Activated naive CD8-positive, alpha-beta T cell treated with anti-CD3 and anti-CD28 coated beads, Interleukin-2, amount 50 U/mL, for 24 hours (primary cell): Measurements from ENCODE around the gene AQP6.

Source experiments
- ATAC-seq: fragments of 150-1000 bp; cut with Tn5 transposase; one replicate; pipeline ENCODE4 v1.10.0; 2021
- DNase-seq: peaks from one replicate; pipeline ENCODE4 v3.0.0; 2021
- H3K27ac Mint-ChIP-seq: one replicate; pipeline ENCODE4 v1.8.0; 2021; ENCODE audit warnings: mild to moderate bottlenecking, mixed read lengths
- H3K27me3 Mint-ChIP-seq: one replicate; pipeline ENCODE4 v1.8.0; 2021; ENCODE audit warnings: mixed read lengths
- H3K36me3 Mint-ChIP-seq: one replicate; pipeline ENCODE4 v1.8.0; 2021; ENCODE audit warnings: low read depth, mixed read lengths
- H3K4me1 Mint-ChIP-seq: one replicate; pipeline ENCODE4 v1.8.0; 2021; ENCODE audit warnings: mixed read lengths
- H3K4me3 Mint-ChIP-seq: one replicate; pipeline ENCODE4 v1.8.0; 2021; ENCODE audit warnings: mild to moderate bottlenecking, moderate library complexity, mixed read lengths
- H3K9me3 Mint-ChIP-seq: one replicate; pipeline ENCODE4 v1.8.0; 2021; ENCODE audit warnings: mixed read lengths

AQP6 gene

DNA sequence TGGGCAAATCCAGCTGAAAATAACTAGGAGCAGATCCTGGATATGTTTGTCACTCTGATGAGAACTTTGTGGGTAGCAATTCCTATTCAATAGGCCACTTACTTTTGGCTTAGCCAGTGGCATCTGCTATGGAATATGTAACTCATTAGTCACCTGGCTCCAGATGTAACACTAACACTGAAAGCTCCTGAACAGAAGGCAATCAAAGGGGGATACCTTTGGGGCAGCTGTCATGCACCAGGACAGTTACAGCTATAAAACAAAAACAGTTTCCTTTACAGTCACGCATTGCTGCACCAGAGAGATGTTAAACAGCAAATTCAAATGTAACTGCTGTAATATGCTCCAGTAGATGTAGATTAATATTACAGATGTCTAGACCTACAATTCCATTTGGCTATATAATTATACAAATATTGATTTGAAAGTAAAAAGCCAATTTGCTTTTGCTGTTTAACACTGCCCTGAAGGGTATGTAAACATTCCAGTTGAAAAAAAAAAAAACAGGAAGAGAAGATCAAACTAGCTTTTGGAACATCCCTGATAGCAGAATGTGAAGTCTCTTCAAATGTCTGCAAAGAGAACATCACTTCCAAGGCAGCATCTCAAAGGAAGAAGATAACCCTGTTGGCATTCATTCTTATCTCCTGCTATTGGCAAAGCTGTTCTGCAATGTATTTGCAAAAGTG lies 34.2 kb downstream of the AQP6 start:
- H3K27ac Mint-ChIP-seq, result no peak overlapping the region
- H3K27me3 Mint-ChIP-seq, result no peaks in the 10 kb centered on the region
- H3K9me3 Mint-ChIP-seq, result no peaks in the 10 kb centered on the region
- peaks cover 39% of the 10 kb centered on the region for H3K36me3 Mint-ChIP-seq
- DNase-seq (no peak), ATAC-seq (no peak)
- H3K4me3 Mint-ChIP-seq, result no peak overlapping the region
- H3K4me1 Mint-ChIP-seq, result peaks cover 9% of the 10 kb centered on the region

DNA sequence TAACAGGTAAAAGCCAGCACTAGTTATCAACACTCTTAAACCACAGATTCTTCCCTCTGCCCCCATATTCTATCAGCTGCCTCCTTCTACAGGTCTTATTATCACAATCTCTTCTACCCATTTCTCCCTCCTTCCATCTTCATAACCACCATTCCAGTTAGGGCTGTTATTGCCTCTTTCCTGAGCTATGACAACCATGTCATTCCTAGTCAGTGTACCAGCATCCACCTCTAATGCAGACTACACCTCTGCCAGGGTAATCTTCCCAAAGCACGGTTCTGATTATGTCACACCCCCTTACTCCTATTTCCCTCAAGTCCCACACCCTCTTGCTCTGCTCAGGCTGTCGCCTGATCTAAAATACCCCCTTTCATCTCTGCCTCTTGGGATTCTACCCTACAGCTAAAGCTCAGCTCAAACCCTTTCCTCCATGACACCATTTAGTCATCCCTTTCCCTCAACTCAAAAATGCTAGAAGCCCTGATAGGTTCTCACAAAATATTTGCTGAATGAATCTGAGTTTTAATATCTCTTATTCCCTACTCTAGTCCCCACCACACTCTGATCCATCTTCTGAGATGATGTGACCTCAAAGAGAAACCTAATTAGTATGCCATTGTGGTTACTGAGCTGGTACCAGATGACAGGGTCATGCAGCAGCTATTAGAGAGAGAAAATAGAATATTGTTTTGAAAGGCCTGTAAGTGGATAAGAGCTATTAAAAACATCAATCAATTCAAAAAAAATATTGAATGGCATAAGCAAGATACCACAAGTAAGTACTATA lies 40.8 kb downstream of the AQP6 start:
- H3K4me3 Mint-ChIP-seq, result no peak overlapping the region
- no peak overlapping the region for H3K27ac Mint-ChIP-seq
- no peaks in the 10 kb centered on the region for H3K27me3 Mint-ChIP-seq
- ATAC-seq (no peak), DNase-seq (no peak)
- no peaks in the 10 kb centered on the region for H3K9me3 Mint-ChIP-seq
- H3K36me3 Mint-ChIP-seq, result peaks cover 30% of the 10 kb centered on the region
- peaks cover 10% of the 10 kb centered on the region for H3K4me1 Mint-ChIP-seq

GRCh38 chr12:50014342-50014741 lies 41.6 kb downstream of the AQP6 start:
- Mint-ChIP-seq H3K9me3 (no peaks in the 10 kb centered on the region), H3K27me3 (no peaks in the 10 kb centered on the region), H3K4me1 (peaks cover 10% of the 10 kb centered on the region), H3K4me3 (no peak overlapping the region), H3K27ac (no peak overlapping the region), H3K36me3 (peaks cover 29% of the 10 kb centered on the region)
- ATAC-seq (no peak), DNase-seq (no peak)

DNA sequence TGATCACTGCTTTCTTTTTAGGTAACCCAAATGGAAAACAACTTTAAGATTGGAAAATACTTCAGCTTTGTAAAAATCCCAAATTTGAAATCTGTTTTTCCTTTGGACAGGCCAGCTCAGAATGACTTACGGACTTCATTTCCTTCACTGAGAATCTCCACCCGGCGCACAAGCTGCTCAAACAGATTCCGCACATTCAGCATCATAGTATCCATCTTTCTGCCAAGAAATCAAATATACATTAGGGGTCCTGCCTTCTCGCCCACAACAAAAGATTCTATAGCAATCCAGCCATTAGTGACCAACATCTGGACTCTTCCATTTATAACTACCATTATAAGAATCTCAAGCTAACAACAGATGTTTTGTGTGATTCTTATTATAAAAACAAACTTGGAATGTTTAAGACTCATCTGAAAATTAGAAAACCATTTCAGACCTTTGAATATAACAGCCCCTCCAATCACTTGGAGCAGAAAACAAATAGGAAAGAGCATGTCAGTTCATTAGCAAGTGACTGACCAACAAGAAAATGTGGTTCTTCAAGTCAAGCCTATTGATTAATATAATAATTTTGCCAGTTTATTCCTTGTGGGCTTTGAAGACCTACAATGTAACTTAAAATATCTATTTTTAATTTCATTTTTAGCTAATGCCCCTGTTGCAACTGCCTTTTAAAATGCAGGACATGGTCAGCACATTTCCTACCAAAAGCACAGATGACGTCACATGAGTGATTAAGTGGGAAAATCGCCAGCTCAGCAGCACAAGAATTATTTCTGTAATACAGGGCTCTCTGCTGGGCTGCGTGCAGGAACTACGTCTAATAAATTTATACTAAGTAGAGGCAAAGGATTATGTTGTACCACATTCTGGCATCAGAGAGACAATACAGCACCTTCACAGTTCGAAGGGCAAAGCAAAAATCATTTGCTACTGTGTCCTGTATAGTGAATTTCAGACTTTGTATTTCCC lies 44.0 kb downstream of the AQP6 start:
- H3K27ac Mint-ChIP-seq, result no peak overlapping the region
- no peaks in the 10 kb centered on the region for H3K27me3 Mint-ChIP-seq
- ATAC-seq, result no peak
- H3K4me1 Mint-ChIP-seq, result peaks cover 10% of the 10 kb centered on the region
- no peak overlapping the region for H3K4me3 Mint-ChIP-seq
- H3K9me3 Mint-ChIP-seq, result no peaks in the 10 kb centered on the region
- DNase-seq, result no peak
- peaks cover 22% of the 10 kb centered on the region for H3K36me3 Mint-ChIP-seq

DNA sequence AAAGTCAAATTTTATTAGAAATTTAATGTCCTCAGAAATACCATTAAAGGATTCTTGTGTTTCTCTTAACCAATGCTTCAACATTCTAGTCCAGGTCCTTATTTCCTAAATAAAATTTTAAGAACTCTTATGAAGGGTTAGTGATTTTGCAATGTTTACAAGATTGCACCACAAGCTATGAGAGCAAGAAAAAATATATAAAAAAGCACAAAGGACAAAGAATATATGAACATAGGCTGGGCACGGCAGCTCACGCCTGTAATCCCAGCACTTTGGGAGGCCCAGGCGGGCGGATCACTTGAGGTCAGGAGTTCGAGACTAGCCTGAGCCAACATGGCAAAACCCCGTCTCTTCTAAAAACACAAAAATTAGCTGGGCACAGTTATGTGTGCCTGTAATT lies 44.9 kb downstream of the AQP6 start:
- peaks cover 24% of the 10 kb centered on the region for H3K36me3 Mint-ChIP-seq
- DNase-seq, result no peak
- no peak for ATAC-seq
- H3K27ac Mint-ChIP-seq, result no peak overlapping the region
- H3K4me1 Mint-ChIP-seq, result peaks cover 12% of the 10 kb centered on the region
- H3K27me3 Mint-ChIP-seq, result no peaks in the 10 kb centered on the region
- no peaks in the 10 kb centered on the region for H3K9me3 Mint-ChIP-seq
- no peak overlapping the region for H3K4me3 Mint-ChIP-seq

DNA sequence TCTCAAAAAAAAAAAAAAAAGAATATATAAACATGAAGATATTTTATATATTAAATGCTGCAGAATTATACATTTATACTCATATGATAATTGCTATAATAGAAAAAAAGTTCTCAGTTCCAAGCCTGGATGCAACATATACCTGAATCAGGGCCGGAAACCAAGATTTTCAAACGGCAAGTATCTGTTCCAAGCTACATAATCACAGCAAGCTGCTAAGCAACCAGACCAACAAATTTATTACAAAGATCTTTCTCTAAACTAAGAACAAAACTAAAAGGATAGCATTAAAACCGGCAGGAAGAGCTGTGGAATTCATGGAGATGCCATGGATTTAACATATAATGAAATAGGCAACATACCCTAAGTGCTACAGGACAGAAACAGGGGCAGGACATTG lies 45.4 kb downstream of the AQP6 start:
- H3K4me1 Mint-ChIP-seq, result peaks cover 14% of the 10 kb centered on the region
- H3K36me3 Mint-ChIP-seq, result peaks cover 28% of the 10 kb centered on the region
- DNase-seq, result no peak
- ATAC-seq, result no peak
- no peaks in the 10 kb centered on the region for H3K9me3 Mint-ChIP-seq
- no peaks in the 10 kb centered on the region for H3K27me3 Mint-ChIP-seq
- no peak overlapping the region for H3K27ac Mint-ChIP-seq
- H3K4me3 Mint-ChIP-seq, result no peak overlapping the region

DNA sequence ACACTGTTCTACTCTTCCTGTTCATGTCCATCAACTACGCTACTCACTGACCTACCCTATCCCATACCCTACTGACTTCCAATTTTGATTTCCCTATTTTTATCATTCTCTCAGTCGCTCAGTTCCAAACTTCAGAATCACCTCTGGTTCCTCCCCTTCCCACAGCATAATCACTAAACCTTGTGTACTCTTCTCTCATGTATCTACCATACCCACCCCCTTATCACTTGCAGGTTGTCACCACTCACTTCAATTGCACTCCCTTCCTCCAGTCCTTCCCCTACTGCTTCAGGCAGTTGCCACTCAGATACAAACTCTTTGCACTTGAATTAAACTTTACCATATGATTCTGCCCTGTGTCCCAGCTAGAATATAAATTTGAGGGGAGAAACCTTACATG lies 46.2 kb downstream of the AQP6 start:
- Mint-ChIP-seq H3K27me3 (no peaks in the 10 kb centered on the region), H3K27ac (no peak overlapping the region), H3K4me3 (no peak overlapping the region), H3K4me1 (peaks cover 13% of the 10 kb centered on the region), H3K9me3 (no peaks in the 10 kb centered on the region), H3K36me3 (peaks cover 25% of the 10 kb centered on the region)
- ATAC-seq (no peak), DNase-seq (no peak)

DNA sequence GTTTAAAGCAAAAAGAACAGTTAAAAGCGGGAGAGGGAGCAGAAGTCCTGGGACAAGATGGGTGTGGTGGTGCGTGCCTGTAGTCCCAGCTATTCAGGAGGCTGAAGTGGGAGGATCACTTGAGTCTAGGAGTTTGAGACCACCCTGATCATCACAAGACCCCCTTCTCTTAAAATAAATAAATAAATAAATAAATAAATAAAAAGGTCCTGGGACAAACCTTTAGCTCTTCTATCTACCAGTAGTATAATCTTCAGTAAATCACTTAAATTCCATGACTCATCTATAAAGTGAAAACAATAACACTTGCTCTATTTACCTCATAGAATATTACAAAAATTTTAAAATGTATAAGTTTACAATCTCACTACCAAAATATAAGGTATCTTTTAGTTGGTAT lies 46.8 kb downstream of the AQP6 start:
- Mint-ChIP-seq H3K27ac (no peak overlapping the region), H3K9me3 (no peaks in the 10 kb centered on the region), H3K27me3 (no peaks in the 10 kb centered on the region), H3K36me3 (peaks cover 25% of the 10 kb centered on the region), H3K4me1 (peaks cover 14% of the 10 kb centered on the region), H3K4me3 (no peak overlapping the region)
- DNase-seq (no peak), ATAC-seq (no peak)

DNA sequence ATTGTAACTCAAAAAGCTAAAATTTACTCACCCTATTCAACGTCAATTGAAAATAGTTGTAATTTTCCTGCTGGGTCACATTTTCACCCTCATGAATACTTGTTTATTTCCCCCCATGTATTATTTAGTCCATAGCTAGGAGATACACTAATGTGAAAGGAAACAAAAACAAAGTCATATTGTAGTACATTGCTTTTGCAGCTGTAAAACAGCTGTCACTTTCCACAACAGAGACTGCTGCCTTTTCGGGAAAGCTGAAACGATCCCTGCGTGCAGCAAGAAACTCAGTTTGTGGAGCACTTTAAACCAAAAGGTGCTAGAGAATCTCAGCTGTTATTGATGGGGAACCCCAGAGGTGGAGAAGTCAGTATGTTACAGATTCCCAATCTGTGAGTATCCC lies 48.3 kb downstream of the AQP6 start:
- no peak for ATAC-seq
- no peak overlapping the region for H3K4me3 Mint-ChIP-seq
- no peak for DNase-seq
- peaks cover 5% of the 10 kb centered on the region for H3K9me3 Mint-ChIP-seq
- no peaks in the 10 kb centered on the region for H3K27me3 Mint-ChIP-seq
- H3K4me1 Mint-ChIP-seq, result peaks cover 23% of the 10 kb centered on the region
- peaks cover 27% of the 10 kb centered on the region for H3K36me3 Mint-ChIP-seq
- H3K27ac Mint-ChIP-seq, result no peak overlapping the region

DNA sequence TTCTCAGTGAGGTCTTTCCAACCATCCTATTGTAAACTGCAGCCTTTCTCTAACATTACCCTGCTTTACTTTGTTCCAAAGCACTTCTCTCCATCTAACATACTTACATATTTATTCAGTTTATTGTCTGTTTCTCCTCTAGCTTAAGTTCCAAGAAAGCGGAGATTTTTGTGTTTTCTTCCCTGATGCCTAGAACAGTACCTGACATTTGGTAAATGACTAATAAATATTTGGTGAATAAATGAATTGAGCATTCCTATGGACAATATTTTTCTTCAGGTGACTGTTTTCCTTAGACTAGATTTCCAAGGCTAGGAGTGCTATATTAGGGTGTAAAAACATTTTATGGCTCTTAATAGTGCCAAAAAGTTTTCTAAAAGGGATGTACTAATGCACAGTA lies 50.2 kb downstream of the AQP6 start:
- Mint-ChIP-seq H3K36me3 (peaks cover 24% of the 10 kb centered on the region), H3K9me3 (peaks cover 6% of the 10 kb centered on the region), H3K27me3 (no peaks in the 10 kb centered on the region), H3K4me3 (peak overlapping the region; percentile 97), H3K4me1 (peaks cover 25% of the 10 kb centered on the region), H3K27ac (no peak overlapping the region)
- DNase-seq (no peak), ATAC-seq (no peak)

- H3K27ac Mint-ChIP-seq, result peak overlapping the region; percentile 97
These were observed 51.5 kb downstream of the AQP6 start for GRCh38 chr12:50024227-50024626.

DNA sequence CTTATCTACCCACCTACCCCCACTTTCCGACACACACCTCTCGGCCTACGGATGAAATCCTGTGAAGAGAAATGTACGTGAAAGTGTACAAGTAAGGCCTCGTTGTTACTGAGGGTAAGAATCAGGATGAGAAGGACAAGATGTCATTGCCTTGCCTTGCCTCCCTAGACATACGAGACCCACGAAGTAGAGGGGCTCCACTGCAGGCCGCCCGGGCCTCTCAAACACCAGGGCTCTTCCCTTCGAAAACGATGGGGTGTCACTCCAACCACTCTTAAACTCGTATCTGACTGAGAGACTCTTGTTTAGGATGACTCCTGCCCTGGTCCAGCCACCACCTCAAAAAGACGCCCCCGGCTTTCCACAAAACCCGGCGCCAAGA lies 52.0 kb downstream of the AQP6 start:
- H3K27me3 Mint-ChIP-seq, result no peaks in the 10 kb centered on the region
- peak; percentile 45 for ATAC-seq
- peak overlapping the region; percentile 97 for H3K27ac Mint-ChIP-seq
- DNase-seq, result no peak
- peaks cover 24% of the 10 kb centered on the region for H3K36me3 Mint-ChIP-seq
- H3K4me3 Mint-ChIP-seq, result peak overlapping the region; percentile 97
- H3K9me3 Mint-ChIP-seq, result peaks cover 6% of the 10 kb centered on the region
- peaks cover 25% of the 10 kb centered on the region for H3K4me1 Mint-ChIP-seq

More at GRCh38 chr12:50024227-50024626, 51.5 kb downstream of the AQP6 start:
- Mint-ChIP-seq H3K4me3 (peak overlapping the region; percentile 97), H3K4me1 (peaks cover 25% of the 10 kb centered on the region), H3K36me3 (peaks cover 24% of the 10 kb centered on the region), H3K9me3 (peaks cover 6% of the 10 kb centered on the region), H3K27me3 (no peaks in the 10 kb centered on the region)
- ATAC-seq (no peak), DNase-seq (no peak)

DNA sequence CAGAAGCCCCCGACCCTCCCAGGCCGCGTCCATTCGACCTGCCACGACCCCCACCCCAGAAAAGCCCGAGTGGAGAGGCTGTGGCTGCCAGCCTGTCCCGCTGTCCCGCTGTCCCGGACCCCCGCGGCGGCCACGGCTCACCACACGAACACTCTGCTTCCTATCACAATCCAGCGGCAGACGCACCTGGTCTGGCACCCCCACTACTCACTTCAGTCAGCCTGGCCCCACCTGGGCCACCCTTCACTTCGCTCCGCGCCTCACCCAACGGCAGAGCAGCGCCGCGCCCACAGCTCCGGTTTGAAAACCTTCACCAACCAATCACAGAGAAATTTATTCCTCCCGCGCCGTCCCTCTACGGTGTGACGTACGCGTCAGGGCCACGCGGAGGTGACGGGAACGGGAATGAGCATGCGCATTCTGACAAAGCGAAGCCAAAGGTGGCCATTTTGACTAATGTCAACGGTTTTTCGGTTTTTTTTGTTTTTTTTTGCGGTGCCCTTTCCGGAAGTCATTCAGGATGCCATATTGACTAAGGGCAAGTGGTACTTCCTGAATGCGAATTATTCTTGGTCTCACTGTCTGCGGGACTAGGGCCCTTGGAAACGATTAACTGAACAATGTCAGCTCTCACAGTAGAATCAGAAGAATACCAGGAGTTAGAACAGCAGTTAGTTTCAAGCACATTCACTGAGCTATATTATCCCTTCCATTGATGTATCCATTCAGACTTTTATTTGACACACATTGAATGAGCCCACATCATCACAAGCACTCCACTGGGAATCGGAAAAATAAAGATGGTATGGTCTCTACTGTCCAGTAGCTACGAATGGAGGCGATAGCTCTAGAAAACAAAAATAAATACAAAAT lies 52.7 kb downstream of the AQP6 start, which contains the start of gene RACGAP1:
RACGAP1 (minus strand) TSS at position 308 of the 873 bp plus-strand sequence. CDS start 8,779 bp downstream, outside the sequence.
- ATAC-seq (peak; percentile 99), DNase-seq (peak; percentile 95)
- Mint-ChIP-seq H3K4me1 (peaks cover 25% of the 10 kb centered on the region), H3K27me3 (no peaks in the 10 kb centered on the region), H3K9me3 (peaks cover 6% of the 10 kb centered on the region), H3K36me3 (peaks cover 24% of the 10 kb centered on the region), H3K4me3 (peak within 1 kb of the TSS; percentile 97), H3K27ac (peak within 1 kb of the TSS; percentile 97)

- ATAC-seq (no peak), DNase-seq (no peak)
- Mint-ChIP-seq H3K36me3 (peaks cover 21% of the 10 kb centered on the region), H3K27me3 (peaks cover 3% of the 10 kb centered on the region), H3K4me3 (no peak overlapping the region), H3K27ac (no peak overlapping the region), H3K4me1 (peaks cover 25% of the 10 kb centered on the region), H3K9me3 (peaks cover 6% of the 10 kb centered on the region)
These were observed 53.9 kb downstream of the AQP6 start for GRCh38 chr12:50026691-50027090.
